DMS153 (cell line): ENCODE measurements around the gene RBBP7.

Source experiments
- DNase-seq: peaks from one replicate; lab custom pipeline; 2025; lab: John Stamatoyannopoulos, UW

RBBP7 gene

GRCh38 chrX:16825264-16826035, 44.7 kb downstream of the RBBP7 start:
- DNase-seq: no peak

- no peak for DNase-seq
Observed at GRCh38 chrX:16822723-16823122, 47.4 kb downstream of the RBBP7 start.

GRCh38 chrX:16819634-16820033, 50.5 kb downstream of the RBBP7 start:
- no peak for DNase-seq

GRCh38 chrX:16814597-16814996, 55.6 kb downstream of the RBBP7 start:
- DNase-seq: no peak

GRCh38 chrX:16807976-16808542, 62.1 kb downstream of the RBBP7 start:
- no peak for DNase-seq

- peak; percentile 1 for DNase-seq
Observed at GRCh38 chrX:16807548-16807947, 62.6 kb downstream of the RBBP7 start.

- no peak for DNase-seq
Observed at GRCh38 chrX:16804923-16805464, 65.2 kb downstream of the RBBP7 start.

- no peak for DNase-seq
Observed at GRCh38 chrX:16797841-16798240, 72.3 kb downstream of the RBBP7 start.

- DNase-seq: no peak
Observed at GRCh38 chrX:16797358-16797757, 72.8 kb downstream of the RBBP7 start.

- no peak for DNase-seq
Observed at GRCh38 chrX:16796298-16796697, 73.9 kb downstream of the RBBP7 start.
